SKM-1 treated with dmso at 0.1 percent for 144 hours (cell line): Measurements from ENCODE around the gene RACK1.
"Not testable (repeated sequence)": the region's sequence is repeated elsewhere in the genome, so short reads cannot be mapped to it uniquely, and the experiment has no call there.

Experiments used
- DNase-seq: peaks from one replicate; lab custom pipeline; 2025; ENCODE audit not compliant: unreplicated experiment; lab: John Stamatoyannopoulos, UW

Gene RACK1

DNA sequence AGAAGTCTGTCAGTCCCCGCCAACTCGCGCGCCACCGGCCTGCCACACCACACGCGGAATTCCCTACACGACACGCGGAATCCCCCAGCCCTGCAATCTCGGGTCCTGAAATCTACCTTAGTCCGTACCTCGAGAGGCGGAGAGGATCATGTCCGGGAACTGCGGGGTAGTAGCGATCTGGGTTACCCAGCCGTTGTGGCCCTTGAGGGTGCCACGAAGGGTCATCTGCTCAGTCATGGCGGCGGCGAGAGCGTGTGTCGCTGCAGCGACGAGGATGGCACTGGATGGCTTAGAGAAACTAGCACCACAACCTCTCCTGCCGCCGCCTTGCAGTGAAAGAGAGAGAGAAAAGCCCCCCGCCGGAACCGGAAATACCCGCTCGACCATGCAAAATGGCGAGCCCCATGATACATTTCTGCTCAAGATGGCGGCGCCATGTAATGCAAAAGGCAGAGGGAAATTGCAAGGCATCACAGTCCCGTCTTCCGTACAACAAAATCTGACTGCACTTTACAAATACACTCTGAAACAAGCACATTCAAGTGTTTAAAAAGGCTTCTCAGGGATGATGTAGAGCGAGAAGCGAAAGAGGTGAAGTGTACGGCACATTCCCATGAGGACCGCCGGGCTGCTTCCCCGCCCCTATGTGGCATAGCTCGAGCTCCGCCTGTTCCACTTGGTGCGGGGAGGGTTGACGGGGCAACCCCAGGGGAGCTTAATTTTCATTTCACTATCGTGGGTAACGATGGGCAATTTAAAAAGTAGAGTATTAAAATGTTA lies at the start of gene RACK1:
TSS of gene RACK1 (minus strand) at position 343 of the 780 bp plus-strand sequence. CDS start at position 237, 106 bp downstream.
- DNase-seq, result no peak

DNA sequence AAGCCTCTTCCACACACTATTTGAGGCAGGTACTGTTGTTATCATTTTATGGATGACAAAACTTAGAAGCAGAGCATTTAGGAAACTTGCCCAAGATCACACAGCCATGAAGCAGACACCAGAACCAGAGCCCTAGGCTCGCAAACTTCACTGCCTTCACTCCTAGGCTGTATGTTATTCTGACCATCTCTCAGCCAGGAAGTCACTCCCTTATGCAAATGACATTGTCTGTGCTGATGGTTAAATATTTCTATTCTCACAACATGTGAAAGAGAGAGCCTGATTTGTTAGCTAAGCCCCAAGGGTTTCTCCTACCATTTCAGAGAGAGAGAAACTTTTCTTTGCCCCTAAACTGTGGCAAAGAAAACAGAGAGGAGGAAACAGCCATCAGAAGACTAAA lies 43.6 kb upstream of the RACK1 start:
- DNase-seq, result not testable (repeated sequence)

DNA sequence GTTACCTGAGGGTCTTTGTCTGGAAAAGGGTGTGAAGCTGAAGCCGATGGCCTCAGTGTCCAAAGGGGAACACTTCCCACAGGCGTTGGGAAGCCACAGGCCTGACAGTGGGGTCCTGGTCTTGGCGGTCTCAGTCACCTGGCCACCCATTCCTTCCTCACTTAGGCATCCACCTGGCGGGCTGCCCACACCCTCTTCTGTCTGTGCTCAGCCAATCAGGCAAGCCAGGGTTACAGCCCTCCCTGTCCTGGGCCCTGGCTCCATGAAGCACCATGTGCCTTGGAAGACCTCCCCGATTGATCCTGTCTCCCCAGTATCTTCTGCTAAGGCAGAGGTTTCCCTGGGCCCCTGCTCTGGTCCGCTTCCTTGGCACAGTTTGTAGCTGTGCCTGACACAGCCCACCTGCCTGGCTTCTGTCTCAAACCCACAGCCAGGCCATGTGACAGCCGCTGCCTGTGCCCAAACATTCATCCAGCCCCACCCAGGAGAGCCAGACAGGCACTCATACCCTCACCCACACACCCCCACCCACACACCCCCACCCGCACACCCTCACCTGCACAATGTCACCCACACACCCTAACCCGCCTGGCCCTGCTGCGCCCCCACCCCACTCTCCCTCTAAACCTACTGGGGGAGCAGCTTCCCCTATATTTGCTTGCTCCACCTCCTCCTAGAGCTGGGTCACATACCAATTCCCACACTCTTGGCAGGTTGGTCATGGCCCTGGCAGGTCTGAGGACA lies 42.4 kb upstream of the RACK1 start:
- DNase-seq, result not testable (repeated sequence)

DNA sequence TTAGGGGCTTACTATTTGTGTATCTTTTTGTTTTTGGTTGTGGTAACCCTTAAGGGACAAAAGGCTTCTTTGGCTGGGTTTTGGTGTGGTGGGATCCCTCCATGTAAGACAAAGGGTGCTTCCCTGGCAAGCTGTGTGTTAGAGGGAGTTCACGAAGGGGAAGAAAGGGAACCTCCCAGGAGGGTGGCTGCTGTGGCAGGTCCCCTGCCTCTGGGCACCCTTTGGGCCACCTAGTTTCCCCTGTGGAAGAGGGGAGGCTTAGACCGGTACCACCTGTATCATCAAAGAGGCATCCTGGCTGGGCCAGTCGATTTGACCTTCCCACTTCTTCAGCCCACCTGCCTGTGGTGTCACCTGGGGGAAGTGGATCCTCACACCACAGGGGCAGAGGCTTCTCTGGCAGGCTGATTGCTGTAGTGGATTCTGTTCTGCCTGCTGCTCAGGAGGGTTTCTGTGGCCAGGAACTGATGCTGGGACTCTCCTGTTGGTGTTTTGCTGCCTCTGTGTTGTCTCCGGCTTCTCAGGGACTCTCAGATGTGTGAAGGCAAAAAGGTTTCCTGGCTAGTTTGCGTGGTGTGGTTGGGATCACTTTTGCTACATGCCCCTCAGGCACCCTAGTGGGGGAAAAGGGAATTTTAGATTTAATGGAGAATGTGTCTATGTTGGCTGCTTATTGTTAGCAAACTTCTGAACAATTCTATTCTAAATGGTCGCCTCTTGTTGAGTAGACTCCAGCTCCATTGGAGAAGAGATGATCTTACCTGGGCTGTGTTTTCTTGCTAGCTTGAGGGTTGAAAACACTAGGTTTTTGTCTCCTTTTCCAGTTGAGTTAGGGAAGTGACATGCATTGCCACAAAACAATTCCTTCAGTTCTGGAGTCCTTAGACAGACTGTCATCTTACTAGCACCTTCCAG lies 40.4 kb upstream of the RACK1 start:
- DNase-seq, result not testable (repeated sequence)

DNA sequence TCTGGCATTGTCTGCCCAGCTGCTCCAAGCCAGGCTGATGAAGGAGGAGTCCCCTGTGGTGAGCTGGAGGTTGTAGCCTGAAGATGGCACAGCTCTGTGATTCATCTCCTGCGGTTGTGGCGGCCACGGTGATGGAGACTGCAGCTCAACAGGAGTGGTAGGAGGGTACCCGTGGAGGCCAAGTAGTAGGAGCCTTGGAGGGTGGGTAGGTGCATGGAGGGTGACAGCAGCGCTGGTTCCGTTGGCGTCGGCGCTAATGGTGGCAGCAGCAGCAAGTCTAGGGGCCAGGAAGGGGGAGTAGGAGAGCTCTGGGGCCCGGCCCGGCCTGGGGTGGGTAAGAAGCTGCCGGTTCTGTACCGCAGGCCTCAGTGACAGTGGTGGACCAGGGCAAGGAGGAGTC lies 39.6 kb upstream of the RACK1 start:
- no peak for DNase-seq

DNA sequence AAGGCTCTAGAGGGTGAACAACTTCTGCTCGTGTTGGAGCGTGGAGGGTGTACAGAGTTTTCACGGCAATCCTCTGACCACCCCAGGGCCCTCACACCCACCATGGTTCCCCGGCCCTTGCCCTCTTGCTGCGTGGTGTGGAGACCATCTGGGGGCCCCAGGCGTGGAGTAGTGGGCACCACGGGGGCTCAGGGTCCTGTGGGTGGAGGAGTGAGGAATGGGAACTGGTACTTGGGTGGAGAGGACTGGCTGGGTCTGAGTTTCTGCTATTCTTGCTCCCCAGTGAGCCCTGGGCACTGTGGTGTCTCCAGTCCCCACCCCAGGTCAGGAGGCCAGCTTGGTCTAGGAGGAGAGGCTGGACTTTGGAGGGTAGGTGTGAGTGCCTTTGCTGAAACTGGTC lies 39.2 kb upstream of the RACK1 start:
- no peak for DNase-seq

DNA sequence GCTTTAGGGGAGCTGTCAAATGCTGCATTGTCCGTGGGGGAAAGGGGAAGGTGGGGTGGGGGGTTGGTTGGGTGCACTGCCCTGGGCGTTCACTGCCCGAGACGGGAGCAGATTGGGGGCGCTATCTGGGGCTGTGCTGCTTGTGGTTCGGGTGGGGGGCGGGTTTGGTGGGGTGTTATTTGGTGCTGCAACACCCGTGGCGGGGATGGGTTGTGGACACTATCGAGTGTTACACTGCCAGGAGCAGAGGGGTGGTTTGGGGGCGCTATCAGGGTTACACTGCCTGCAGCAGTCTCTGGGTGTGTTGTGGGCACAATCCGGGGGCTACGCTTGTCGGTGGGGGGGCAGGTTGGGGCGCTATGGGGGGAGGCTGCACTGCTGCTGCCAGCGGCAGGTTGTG lies 38.7 kb upstream of the RACK1 start:
- DNase-seq, result not testable (repeated sequence)

DNA sequence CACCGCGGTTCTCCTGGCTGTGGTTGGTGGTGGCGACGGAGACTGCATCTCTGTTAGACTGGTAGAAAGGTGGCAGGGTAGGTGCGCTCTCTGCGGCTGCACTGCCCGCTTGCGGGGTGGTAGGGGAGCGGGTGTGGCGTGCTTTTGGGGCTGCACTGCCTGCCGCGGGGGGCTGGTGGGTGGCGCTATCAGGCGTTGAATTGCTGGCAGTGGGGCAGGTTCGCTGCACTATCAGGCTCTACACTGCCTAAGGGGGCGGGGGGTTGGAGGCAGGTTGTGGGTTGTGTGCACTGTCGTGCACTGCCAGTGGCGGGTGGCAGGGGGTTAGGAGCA lies 38.2 kb upstream of the RACK1 start:
- DNase-seq, result no peak

DNA sequence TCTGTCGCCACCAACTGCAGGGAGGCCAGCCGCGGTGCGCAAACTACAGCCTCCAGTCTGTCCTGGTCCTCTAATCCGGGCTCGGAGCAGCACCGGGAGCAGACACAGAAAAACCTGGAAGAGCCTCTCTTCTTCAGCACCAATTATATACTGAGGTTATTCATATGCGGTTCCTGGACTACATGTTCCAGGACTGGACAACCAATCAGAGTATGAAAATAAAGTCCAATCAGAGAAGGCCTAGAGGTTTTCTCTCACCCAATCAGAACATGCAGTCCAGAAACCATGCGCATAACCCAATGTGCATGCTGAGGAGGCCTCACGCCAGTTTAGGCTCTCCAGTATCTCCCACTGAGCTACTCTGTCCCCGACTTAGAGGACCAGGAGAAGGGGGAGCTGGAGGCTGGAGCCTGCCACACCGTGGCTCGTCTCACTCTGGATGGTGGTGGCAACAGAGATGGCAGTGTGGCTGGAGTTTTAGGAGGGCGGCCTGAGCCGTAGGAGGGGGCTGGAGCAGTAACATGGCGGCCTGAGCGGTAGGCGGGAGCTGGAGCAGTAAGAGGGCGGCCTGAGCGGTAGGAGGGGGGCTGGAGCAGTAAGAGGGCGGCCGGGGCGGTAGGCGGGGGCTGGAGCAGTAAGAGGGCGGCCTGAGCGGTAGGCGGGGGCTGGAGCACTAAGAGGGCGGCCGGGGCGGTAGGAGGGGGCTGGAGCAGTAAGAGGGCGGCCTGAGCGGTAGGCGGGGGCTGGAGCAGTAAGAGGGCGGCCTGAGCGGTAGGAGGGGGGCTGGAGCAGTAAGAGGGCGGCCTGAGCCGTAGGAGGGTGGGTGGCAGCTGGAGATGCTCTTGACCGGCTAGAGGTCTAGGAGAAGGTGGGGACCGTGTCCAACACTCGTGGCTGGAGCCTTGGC lies 37.6 kb upstream of the RACK1 start:
- DNase-seq, result no peak

DNA sequence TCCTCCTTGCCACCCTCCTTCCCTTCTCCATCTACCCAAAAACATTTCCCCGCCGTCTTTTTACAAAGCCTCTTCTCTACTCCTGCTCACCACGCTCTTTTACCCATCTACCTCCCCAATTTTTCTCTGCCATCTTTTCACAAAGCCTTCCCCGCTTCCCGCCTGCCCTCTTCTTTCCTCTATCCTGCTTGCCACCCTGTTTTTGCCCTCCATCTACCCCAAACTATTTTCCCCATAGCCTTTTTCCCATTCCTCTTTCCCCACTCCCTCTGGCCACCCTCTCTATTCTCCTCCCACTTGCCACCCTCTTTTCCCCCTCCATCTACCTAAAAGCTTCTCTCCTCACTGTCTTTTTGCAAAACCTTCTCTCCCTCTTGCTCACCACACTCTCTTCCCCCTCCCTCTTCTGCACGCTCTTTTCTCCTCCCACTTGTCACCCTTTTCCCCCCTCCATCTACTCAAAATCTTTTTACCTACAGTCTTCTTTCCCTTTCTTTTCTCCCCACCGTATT lies 36.6 kb upstream of the RACK1 start:
- DNase-seq, result no peak

DNA sequence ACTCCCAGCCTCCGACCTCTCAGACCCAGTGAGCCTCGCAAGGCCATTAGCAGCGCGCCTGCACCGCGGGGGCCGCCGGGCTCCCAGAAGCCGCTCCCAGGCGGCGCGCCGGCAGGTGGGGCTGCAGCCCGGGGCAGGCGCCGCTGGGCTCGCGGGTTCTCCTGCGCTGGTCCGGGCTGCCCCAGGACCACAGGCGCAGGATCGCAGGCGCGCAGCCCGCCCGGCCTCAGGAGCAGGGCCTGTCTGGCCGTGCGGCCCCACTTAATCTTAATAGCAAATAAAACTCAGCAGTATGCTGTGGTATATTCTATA lies 29.7 kb upstream of the RACK1 start:
- DNase-seq, result not testable (repeated sequence)

DNA sequence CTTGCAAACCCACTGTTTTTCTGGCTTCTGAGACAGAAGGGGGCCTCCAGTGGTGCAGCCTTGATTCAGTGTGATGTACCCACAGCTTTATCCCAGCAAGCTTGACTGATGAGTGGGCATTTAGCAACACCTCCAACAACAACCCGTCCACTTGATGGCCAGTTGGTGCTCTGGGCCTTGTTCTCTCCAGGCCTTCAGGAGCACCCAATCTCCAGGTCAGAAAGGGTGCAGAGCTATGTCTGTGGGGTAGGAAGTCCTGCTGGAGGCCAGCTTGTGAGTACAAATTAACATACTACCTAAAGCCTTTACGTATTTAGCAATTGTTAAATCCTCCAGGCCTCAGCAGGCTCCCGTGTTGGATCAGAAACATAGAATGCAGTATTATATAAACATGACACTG lies 27.4 kb upstream of the RACK1 start:
- DNase-seq, result no peak

DNA sequence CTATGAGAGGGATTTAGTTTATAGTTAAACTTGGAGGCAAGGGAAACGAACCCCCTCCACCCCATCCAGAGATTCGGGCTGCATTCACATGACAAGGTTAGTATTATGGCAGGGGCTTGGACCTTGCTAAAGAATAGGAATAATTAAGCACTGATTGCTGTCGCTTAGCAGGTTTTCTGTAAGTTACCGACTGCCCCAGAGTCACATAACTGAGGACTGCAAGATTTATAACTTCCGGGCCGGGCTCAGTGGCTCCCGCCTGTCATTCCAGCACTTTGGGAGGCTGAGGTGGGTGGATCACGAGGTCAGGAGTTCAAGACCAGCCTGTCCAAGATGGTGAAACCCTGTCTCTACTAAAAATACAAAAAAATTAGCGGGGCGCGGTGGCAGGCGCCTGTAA lies 24.2 kb upstream of the RACK1 start:
- DNase-seq, result not testable (repeated sequence)

DNA sequence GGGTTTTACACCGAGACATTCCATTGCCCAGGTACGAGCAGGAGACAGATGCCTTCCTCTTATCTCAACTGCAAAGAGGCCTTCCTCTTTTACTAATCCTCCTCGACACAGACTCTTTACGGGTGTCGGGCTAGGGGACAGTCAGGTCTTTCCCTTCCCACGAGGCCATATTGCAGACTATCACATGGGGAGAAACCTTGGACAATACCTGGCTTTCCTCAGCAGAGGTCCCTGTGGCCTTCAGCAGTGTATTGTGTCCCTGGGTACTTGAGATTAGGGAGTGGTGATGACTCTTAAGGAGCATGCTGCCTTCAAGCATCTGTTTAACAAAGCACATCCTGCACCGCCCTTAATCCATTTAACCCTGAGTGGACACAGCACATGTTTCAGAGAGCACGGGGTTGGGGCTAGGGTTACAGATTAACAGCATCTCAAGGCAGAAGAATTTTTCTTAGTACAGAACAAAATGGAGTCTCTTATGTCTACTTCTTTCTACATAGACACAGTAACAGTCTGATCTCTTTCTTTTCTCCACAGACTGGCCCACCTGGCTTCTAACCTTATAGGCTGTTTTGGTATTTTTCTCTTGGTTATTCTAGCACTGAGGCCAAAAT lies 23.7 kb upstream of the RACK1 start:
- not testable (repeated sequence) for DNase-seq

DNA sequence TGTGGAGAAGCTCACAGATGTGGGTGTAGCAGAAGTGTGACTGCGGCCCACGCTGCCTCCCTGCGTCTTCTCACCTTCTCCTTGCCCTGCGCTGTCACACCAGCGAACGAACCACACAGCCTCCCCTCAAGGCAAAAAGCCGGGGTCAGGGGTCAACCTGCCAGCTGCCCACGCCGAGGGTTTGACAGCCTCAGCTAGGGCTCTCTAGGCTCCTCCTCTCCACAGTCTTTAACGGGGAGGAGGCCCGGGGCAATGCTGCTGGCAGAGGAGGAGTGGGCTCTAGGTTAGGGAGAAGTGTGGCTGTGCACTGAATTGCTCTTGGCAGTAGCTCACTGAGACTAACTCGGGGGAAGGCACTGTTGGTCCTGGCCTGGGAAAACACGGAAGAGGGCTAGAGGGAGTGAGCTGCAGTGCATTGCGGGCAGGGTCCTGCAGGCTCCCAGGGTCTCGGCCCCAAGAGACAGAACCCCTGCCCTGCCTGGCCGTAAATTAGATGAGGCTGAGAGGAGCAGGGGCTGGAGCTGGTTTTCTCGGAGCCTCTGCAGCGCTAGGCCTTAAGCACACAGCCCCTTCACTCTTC lies 21.5 kb upstream of the RACK1 start:
- no peak for DNase-seq

DNA sequence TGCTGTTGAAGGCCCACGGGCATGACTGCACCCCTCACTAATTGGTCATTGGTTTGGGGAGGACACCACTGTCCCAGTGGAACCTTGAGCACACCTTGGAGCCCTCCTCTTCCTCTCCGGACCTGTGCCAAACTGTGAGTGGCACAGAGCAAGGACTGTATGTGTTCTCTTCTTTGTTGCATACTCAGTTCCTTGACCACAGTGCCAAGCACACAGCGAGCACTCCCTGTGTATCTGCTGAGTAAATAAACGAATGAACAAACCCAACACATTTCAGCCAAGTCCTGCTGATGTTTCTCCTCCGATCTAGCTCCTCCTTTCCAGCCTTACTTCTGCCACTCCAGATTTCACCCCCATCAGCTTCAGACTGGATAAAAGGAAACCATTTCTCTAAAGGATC lies 19.9 kb upstream of the RACK1 start:
- DNase-seq, result no peak

DNA sequence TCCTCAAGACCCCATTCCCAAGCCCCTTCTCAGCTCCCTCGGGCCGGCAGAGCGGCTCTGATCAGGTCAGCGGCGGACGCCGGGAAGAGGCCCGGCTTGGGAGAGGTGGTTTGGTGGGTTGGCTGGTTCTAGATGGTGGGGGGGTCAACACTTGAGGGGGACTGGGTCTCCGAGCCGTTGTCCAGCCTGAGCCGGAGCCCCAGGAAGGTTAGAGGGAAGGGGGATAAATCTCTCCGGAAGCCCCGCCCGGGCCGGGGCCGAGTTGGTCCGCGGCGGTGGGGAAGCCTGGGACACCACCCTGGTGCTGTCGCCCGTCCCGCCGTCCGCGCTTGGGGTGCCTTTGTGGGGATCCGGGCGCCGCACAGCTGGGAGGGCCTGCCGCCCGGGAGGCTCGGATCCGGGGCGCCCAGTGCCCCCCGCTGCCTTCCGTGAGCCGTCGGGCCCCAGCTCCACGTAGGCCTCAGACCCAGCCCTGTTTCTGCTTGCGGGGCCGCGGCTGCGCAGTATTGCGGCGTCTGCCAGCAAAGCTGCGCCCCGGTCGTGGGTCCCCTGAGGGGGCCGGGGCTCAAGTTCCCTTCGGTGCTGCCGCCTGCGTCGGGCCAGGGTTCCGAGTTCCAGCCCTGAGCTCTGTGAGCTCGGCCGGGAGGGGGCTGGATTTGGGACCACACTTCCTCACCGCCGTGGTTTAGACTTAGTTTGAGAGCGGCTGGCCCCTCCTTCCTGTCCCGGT lies 17.8 kb upstream of the RACK1 start:
- DNase-seq, result no peak

DNA sequence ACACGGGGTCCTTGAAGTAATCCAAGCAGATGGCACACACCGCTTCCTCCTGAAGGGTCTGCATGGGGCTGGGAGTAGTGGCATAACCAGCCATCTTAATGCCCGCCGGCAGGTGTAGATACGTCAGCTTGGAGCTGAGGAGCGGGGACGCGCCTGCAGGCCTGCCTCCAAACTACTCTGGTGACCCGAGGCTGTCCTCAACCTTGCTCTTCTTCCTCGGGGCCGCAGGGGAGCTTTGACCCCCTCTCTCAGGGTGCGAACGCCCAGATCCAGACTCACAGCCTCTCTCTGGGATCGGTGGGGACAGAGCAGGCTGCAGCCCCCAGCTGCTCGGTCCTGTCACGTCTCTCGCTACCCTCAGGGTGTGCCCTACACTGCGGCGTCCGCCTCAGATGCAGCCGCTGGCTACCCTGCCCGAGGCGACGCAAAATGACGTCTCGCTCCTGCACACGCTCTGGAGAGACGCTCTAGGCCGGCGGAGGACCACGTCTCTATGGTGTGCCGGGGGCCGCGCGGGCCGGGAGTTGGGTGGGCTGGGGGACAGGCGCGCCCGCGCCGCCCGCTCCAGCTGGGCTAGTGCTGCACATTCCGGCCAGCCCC lies 17.1 kb upstream of the RACK1 start, which contains the start of gene TRIM52:
TSS of gene TRIM52 (minus strand) at position 424 of the 600 bp plus-strand sequence. CDS start at position 94, 330 bp downstream.
- no peak for DNase-seq
